HepG2 (cell line): ENCODE results near the gene ELF2.

Experiments
- KDM5A ChIP-seq: fragments of 200-600 bp; sonication (generic); IDR thresholded peaks from 2 replicates; pipeline ENCODE4 v1.7.0; 2018; ENCODE audit warnings: antibody characterized with exemption, mild to moderate bottlenecking, low read length, borderline replicate concordance
- TF ChIP-seq, protein P1 (sequence below): IDR thresholded peaks from 2 replicates; pipeline ENCODE4 v1.6.1; 2016; ENCODE audit warnings: control low read depth

DNA sequence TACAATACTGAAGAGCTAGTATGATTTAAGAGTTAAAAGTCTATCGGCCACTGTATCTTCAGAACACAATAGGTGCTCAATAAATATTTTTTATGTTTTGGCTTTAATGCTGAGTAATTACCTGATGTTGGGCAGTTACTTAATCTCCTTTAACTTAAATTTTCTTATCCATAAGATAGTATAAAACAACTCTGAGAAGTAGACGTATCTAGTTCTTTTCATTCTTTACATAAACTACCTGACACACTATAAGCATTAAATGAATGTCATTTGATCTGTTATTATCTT, 22.9 kb downstream of the ELF2 start:
- TF ChIP-seq, protein P1, sequence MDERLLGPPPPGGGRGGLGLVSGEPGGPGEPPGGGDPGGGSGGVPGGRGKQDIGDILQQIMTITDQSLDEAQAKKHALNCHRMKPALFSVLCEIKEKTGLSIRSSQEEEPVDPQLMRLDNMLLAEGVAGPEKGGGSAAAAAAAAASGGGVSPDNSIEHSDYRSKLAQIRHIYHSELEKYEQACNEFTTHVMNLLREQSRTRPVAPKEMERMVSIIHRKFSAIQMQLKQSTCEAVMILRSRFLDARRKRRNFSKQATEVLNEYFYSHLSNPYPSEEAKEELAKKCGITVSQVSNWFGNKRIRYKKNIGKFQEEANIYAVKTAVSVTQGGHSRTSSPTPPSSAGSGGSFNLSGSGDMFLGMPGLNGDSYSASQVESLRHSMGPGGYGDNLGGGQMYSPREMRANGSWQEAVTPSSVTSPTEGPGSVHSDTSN (CRISPR knock-in tag), result no peak
- TF ChIP-seq KDM5A, result no peak
